SKM-1 treated with dmso at 0.1 percent for 144 hours (cell line): ENCODE measurements around the gene POP7.
"Not testable (repeated sequence)": the region's sequence is repeated elsewhere in the genome, so short reads cannot be mapped to it uniquely, and the experiment has no call there.

Experiments
- DNase-seq: peaks from one replicate; lab custom pipeline; 2025; ENCODE audit not compliant: unreplicated experiment; lab: John Stamatoyannopoulos, UW

Gene POP7

GRCh38 chr7:100723732-100724275 lies 17.9 kb downstream of the POP7 start:
- DNase-seq, result no peak

DNA sequence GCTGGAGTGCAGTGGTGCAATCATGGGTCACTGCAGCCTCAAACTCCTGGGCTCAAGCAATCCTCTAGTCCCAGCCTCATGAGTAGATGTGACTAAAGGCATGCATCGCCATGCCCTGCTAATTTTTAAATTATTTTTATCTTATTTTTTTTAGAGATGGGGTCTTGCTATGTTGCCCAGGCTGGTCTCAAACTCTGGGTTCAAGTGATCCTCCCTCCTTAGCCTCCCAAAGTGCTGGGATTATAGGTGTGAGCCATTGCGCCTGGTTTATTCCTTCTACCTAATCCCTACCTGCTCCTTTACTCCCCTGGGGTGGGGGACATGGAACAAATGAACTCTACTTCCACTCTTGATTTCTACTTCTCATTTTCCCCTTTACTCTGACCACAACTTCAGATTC lies 18.4 kb downstream of the POP7 start:
- not testable (repeated sequence) for DNase-seq

DNA sequence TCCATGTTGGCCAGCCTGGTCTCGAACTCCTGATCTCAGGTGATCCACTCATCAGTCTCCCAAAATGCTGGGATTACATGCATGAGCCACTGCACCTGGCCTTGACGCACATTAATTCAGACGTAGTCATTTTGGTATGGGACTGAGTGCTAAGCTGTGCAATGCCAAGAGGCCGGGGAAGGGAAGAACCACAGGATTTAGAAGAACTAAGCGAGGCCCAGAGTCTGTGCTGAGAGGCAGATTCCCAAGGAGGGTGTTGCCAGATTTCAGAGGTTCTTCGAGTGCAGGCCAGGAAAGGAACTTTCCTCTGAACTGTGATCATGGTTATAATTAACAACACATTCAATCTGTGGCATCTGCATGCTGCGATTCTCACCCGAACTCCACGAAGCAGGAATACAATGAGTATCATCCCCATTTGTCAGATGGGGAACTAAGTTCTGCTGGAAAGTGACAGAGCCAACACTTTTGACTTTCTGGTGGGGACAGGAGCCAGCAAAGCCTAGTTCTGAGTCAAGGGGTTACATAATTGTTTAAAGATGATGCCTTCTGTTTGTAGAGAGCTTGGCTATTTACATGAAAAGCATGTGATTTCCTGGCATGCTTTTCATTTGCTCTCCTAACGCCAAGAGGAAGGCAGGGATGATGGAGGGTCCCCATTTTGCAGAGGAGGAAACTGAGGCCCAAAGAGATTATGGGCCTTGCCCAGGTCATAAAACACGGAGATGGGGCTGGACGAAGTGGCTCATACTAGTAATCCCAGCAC lies 21.3 kb downstream of the POP7 start:
- DNase-seq, result no peak

GRCh38 chr7:100728196-100728595 lies 22.3 kb downstream of the POP7 start:
- DNase-seq, result no peak

- DNase-seq, result no peak
Measured at GRCh38 chr7:100730136-100730800, 24.3 kb downstream of the POP7 start.

- no peak for DNase-seq
Measured at GRCh38 chr7:100731937-100732636, 26.2 kb downstream of the POP7 start.

DNA sequence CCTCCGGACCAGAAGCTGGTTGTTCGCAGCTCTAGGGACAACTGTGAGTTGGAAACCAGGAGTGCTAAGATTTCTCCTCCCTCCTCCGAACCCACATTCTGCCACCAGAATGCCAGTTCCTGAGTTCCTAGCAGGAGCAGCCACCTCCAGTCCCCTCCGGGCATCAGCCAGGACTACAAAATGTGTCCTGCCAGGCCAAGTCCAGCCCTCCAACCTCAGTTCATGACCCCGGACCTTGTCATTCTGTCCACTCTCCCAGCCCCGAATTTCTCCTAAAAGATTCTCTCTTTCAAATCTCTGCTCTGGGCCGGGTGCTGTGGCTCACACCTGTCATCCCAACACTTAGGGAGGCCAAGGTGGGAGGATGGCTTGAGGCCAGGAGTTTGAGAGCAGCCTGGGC lies 29.8 kb downstream of the POP7 start:
- DNase-seq, result no peak

DNA sequence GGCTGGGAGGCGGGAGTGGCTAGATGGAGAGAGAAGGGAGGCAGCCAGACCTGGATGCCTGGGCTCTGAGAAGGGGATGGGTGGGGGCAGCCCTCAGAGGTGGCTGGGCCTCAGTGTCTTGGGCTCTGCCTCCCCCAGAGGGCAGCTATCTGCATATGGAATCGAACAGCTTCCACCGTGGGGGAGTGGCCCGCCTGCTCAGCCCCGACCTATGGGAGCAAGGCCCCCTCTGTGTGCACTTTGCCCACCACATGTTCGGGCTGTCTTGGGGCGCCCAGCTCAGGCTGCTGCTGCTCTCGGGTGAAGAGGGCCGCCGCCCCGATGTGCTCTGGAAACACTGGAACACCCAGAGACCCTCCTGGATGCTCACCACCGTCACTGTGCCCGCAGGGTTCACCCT lies 30.8 kb downstream of the POP7 start:
- no peak for DNase-seq

GRCh38 chr7:100739934-100740333 lies 34.0 kb downstream of the POP7 start:
- DNase-seq, result no peak

DNA sequence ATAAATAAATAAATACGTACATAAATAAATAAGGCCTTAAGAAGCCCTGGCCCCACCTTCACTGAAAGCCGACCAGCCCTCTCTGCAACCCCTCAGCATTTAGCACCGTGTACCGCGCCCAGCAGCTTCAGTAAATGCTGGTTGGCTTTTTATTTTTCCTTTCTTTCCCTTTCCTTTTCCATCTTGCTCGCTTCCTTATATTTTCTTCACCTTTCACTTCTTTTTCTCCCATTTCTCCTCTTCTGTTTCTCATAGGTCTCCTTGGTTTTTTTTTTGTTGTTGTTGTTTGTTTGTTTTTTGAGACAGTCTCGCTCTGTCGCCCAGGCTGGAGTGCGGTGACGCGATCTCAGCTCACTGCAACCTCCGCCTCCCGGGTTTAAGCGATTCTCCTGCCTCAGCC lies 38.7 kb downstream of the POP7 start:
- no peak for DNase-seq

DNA sequence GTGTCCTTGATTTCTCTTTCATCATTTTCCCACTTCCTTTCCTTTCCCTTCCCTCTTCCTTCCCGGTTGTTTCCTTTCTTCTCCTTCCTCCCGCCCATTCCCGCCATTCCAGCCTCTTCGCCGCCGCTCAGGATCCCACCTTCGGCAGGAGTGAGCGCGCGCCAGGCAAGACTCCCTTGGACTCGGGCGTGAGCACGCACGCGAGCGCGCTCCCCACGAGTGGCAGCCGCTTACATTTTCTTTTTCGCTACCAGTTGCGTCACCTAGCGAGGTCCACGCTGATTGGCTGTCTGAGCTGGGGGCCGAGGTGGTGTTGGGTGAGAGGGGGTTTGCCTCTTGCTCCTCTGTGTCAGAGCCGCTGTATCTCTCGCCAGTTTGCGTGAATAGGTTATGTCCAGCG lies 39.3 kb downstream of the POP7 start:
- DNase-seq, result no peak

- DNase-seq, result no peak
Measured at GRCh38 chr7:100752994-100753393, 47.1 kb downstream of the POP7 start.

DNA sequence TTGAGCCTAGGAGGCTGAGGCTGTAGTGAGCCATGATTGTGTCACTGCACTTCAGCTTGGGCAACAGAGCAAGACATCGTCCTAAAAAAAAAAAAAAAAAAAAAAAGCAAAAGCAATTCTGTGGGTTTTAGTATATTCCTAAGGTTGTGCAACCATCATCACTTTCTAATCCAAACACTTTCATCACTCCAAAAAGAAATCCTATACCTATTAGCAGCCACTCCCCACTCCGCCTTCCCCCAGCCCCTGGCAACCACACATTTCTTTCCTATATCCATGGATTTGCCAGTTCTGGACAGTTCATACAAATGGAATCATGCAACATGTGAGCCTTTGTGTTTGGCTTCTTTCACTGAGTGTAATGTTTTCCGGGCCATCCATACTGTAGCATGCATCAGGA lies 47.8 kb downstream of the POP7 start:
- no peak for DNase-seq
